ENCODE measurements around the gene KBTBD4.
"Not testable (repeated sequence)": the region's sequence is repeated elsewhere in the genome, so short reads cannot be mapped to it uniquely, and the experiment has no call there.

KBTBD4 gene

DNA sequence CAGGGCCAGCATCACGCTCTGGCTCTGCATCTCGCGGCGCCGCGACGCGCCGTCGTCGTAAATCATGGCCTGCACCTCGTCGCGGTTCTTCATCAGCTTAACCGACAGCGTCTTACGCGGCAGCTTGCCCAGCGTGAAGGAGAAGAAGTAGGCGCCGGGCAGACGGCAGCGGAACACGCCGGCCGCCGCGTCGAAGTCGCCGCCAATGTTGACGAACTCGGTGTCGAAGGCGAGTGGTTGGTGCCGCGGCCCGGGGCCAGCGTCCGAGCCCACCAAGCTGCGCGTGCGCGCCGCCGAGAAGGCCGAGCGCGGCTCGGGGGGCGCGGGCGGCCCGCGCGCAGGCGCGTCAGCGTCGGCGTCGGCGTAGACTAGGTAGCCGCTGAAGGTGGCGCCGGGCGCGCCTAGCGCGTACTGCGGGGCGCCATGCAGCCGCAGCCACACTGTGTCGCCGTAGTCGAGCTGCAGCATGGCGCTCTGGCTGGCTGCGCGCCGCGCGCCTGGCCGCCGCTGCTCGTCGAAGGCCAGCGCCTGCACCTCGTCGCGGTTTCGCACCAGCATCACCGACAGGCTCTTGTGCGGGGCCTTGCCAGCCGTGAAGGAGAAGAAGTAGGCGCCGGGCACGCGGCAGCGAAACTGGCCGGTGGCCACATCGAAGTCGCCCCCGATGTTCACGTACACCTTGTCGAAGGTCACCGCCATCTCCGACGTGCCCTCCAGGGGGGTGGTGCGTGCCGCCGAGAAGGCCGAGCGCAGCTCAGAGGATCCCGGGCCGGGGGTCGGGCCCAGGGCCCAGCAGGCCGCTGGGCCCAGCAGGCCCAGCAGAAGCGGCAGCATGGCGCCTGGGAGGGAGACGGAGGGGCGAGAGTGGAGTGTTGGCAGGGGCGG is 11.4 kb upstream of the KBTBD4 start:
- DNase-seq: no peak

DNA sequence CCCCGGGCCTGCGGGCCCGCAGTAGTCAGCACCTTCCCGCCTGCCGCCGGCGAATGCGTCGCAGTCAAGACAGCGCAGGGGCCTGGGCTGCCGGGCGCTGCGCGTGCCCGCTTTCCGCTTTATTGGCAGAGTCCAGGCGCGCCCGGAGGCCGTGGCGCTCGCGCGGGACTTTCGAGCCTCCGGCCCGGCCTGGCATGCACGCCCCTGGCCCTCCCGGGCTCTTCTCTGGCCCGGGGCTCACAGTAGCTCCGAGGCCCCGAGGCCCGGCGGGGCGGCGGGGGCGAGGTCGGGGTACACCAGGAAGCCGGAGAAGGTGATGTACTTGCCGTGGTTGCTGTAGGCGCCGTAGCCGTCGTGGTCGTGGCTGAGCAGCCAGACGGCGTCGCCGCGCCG is 10.8 kb upstream of the KBTBD4 start:
- no peak for DNase-seq

DNA sequence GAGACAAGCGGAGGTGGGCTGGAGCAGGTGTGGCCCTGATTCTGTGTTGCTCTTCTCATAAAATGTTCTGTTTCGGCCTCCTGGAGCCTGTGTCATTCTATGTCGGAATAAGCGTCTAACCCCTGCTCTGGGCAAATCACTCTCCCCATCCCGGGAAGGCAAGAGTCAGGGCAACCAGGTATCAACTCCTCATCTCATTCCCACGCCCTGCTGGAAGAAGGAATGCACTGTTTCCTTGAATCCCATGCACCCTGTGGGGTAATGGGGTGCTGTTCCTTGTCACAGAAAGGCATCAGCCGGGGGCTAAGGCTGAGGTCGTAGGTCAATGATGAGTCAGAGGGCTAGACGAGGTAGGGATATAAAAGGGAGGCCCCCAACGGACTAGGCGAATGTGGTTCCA is 10.3 kb upstream of the KBTBD4 start:
- DNase-seq: no peak

DNA sequence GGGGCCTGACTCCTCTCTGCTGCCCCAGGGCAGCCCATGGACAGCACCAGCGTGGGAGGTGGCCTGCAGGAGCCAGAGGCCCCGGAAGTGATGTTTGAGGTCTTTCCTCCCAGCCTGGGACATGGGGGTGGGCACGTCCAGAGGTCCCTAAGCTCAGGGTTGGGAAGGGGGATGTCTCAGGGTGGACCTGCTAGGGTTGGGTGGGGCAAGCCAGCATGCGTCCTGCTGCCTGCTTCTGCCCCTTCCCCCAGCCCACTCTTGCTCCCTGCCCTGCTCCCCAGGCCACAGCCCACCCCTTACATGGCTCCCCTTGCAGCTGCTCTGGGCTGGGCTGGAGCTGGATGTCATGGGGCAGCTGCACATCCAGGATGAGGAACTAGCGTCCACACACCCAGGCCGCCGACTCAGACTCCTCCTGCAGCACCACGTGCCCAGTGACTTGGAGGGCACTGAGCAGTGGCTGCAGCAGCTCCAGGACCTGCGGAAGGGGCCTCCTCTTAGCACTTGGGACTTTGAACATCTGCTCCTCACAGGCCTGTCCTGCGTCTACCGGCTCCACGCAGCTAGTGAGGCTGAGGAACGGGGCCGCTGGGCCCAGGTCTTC is 9.1 kb upstream of the KBTBD4 start:
- no peak for DNase-seq

DNA sequence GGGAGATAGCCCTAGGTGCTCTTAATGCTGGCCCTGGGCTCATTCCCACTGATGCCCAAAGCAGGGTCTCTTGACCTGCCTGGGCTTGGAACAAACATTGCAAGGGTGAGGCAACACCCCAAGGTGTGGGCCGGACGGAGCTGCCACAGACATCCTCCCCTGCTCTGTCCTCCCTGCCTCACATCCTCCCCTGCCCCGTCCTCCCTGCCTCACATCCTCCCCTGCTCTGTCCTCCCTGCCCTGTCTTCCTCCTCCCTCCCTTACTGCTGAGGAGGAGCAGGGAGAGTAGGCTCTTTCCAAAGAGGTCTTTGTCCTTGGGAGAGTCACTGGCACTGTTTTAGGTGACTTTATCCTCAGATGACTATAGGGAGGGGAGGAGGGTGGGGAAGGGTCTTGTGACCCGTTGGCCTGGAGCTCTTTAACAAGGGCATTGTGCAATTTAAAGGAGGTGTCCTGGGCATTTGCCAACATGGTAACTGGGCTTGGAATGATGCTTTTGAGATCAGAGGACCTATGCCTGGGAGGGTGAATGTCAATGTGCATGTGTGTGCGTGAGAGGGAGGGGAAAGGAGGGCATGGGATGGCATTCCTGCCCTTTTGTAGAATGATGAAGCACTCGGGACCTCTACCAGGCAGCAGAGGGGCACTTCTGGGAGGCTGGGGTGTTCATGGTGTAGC is 8.4 kb upstream of the KBTBD4 start:
- DNase-seq: no peak

DNA sequence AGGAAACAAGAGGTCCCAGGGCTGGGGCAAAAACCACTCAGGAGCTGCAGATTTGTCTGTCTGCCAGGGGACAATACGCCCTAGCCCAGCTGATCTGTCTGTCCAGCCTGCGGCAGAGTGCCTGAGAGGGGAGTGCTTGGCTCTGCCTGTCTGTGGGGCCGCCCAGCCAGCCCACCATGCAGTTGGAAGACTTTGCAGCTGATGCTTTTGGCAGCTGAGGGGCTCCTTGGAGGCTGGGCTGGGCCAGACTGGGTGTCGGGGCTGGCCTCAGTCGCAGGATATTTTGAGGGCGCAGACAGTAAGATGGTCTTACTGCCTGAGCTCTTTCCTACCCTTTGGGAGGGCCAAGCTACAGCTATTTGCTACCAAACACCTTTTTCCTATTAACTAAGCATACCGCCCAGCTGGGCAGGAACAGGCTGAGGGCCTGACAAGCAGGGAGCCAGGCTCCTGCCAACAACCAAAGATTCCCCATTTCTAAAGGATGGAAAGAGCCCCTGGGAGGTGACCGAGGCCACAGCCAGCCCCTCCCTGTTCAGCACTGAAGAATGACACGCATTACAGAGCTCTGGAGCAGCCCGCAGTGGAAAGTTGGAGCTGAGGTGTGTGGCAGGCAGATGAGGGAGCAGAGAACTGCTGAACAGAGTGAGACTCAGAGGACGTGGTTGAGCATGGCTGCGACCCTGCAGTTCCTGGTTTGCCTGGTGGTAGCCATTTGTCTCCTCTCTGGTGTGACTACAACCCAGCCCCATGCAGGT is 7.5 kb upstream of the KBTBD4 start, which contains the start of gene FAM180B:
Gene FAM180B (plus strand): TSS at position 581 of the 758 bp plus-strand sequence. CDS start 91 bp downstream, at position 672.
- no peak for DNase-seq

DNA sequence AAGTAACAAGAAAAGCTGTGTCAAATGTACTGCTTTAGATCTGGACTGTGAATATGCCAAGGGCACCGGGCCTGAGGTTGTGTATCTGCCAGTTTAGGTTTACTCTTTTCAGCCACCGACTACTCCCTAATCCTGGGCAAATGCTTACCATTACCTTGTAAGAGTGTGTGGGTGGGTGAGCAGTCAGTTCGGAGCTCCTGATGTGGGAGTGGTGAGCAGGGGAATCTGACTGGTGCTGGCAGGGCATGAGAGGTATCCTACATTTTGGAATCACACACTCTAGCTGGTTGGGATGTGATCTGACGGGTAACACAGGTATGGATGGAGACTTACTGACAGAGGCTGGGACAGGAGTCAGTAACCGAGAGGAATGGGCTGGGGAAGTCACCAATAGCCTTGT is 5.1 kb upstream of the KBTBD4 start:
- DNase-seq: no peak

DNA sequence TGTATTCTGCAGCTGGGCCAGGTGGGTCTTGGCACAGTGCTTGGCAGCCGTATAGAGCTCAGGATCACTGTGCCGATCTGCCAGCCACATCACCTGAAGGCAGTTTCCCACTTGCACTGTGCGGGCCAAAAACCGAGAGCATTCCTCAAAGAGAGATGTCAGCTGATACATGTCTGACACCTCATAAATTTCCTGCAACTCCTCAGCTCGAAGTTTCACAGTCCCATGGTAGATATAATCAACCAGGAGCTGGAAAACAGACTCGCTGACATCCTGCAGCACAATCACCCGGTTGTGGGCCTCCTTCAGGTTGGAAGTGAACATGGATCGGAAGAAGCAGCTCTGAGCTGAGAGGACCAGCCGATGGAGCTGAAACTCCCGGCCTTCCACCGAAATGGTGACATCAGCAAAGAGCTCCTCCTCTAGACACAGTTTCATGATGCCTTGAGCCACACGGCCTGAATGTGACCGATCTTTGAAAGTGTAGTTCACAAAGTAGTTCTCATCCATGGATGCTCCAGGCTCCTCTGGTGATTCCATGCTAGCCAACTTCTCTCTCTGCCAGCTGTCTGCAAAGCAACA is 1.2 kb downstream of the KBTBD4 start:
- no peak for DNase-seq

DNA sequence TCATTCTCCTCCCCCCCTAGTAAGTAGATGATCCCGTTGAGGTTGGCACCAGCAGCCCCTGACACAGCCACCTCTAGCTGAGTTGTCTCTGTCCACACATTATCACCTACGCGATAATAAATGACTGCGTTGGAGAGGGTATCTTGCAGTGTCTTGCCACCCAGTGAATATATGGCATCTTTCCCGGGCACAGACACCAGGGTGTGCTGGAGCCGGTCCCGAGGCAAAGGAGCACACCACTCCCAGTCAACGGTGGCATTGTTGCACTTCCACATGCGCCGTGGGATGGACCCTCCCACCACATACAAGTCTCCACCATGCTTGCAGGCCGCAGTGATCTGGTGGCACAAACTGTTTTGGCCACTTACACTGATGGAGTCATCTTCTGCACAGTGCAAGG is 5.4 kb downstream of the KBTBD4 start:
- DNase-seq: no peak

DNA sequence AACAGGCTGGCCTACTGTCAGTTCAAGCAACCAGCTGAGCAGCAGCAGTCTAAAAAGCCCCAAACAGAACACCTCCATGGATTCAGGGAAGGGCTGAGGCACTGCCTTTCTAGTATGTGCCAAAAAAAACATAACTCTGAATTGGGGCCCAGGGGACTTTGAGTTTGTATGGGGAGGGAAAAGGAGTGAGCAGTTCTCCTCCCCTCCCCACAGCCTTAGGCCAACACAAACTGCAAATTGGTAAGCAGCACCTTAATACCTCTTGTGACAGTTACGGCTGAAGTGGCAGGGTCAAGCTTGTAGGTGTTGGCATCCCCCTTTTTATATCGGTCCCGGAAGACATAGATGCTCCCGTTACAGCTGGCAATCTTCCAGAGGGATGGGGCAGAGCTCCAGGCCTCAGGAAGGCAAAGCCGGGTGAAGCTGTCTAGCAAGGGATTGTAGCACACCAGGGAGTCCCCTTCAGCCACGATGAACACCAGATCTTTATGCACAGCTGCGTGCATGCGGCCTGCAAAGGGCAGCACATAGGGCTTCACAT is 6.0 kb downstream of the KBTBD4 start:
- DNase-seq: no peak

DNA sequence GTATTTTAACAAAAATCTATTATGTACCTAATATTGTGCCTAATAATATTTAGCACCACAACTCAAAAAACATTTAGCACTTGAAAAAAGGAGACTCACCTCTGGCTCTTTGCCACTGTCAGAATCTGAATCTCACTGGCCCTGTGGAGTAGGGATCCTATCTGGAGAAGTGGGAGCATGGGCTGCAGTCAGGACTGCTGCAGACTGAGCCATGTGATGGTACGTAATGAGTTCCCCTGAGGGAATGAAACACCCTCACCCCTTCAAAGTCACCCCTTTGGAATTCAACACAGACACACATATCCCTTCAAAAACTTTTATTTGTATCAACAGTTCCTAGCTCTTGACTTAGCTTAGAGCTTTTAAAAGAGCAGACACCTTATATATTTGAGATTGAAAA is 6.9 kb downstream of the KBTBD4 start:
- no peak for DNase-seq

DNA sequence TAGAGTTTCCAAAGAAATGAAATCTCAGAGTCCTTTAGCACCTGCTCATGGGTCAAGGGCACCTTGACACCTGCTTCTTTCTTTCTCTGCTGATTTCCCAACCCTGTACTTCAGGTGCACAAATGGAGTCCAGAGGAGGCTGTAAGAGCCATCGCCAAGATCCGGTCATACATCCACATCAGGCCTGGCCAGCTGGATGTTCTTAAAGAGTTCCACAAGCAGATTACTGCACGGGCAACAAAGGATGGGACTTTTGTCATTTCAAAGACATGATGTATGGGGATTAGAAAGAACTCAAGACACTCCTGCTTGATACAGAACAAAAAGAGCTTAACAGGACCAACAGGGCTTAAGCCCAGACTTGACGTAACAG is 7.4 kb downstream of the KBTBD4 start:
- no peak for DNase-seq

DNA sequence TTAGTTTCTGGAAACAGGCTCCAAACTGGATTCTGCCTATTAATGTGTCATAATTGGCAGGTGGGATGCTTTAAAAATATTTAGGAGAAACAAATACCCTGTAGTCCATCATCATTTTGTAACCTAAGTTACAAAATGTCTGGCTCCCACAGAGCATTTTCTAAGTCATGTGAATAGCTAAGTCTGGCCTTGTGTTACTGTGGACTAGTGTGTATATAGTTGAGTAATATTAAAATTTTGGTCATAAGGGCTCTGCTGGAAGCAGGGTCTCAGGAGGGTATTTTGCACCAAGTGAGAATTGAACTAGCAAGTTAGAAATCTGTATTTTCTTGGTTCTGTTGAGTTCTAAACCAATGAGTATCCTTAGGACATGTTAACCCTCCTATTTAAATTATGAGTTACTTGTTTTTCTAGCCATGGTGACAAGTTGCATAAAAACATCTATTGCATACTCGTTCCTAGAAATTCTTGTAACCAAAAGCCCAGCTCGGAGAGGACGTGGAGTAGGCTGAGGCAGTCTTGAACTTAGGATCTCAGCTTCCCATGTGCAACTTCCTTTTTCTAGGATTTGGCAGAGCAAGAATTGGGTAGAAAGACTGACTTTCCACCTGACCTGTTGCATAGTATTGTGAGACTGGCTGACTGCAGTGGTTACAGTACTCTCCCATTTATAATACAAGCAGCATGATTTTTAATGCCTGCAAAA is 8.0 kb downstream of the KBTBD4 start:
- no peak for DNase-seq

DNA sequence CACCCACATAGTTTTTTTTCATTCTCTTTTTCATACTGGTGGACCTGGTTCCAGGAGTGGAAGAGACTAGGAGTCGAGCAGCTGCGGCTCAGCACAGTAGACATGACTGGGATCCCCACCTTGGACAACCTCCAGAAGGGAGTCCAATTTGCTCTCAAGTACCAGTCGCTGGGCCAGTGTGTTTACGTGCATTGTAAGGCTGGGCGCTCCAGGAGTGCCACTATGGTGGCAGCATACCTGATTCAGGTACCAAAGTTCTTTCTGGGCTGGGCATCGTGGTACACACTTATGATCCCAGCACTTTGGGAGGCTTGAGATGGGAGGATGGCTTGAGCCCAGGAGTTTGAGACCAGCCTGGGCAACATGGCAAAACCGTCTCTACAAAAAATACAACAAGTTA is 9.1 kb downstream of the KBTBD4 start:
- no peak for DNase-seq

DNA sequence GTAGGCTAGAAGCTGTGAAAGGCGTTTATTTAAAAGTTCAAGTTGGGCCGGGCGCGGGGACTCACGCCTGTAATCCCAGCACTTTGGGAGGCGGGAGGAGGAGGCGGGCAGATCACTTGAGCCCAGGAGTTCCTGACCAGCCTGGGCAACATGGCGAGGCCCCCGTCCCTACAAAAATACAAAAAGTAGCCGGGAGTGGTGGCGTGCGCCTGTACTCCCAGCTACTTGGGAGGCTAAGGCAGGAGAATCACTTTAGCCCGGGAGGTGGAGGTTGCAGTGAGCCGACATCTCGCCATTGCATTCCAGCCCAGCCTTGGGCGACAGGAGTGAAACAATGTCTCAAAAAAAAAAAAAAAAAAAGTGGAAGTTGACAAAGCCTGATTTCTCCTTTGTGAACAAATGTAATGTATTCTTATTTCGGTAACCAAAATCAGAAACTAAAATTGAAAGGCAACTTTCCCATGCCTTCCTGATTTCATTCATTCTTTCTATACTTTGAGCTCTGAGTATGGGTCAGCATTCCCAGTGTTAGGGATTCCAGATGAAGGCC is 12.5 kb downstream of the KBTBD4 start:
- DNase-seq: peak; percentile 6

DNA sequence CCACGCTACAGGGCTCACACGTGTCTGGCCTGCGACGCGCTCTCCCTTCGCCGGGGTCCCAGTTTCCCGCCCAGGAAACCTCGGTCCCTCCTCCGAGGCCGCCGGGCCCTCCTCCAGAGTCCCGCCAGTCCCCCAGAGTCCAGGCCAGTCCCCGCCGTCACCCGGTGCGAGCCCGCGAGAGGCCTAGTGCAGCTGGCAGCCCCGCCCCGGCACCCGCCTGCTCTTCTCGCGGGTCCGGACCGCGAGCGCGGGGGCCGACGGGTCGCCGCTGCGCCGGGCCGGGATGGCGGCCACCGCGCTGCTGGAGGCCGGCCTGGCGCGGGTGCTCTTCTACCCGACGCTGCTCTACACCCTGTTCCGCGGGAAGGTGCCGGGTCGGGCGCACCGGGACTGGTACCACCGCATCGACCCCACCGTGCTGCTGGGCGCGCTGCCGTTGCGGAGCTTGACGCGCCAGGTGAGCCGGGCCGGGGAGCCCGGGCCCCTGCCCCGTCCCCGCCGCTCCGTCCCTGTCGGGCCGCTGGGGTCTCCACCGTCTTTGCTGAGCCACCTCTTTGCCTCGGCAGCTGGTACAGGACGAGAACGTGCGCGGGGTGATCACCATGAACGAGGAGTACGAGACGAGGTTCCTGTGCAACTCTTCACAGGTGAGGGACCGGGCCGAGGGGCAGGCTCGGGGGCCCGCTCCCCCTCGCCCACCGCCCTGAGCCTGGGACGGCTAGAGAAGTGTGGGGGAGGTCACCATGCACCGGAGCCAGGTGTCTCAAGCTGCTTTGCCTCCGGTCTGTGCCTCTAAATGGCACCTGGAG is 13.2 kb downstream of the KBTBD4 start, which contains the start of gene PTPMT1:
Gene PTPMT1 (plus strand): TSS at position 260 of the 809 bp plus-strand sequence. CDS start 24 bp downstream, at position 284.
- DNase-seq: peak; percentile 57

DNA sequence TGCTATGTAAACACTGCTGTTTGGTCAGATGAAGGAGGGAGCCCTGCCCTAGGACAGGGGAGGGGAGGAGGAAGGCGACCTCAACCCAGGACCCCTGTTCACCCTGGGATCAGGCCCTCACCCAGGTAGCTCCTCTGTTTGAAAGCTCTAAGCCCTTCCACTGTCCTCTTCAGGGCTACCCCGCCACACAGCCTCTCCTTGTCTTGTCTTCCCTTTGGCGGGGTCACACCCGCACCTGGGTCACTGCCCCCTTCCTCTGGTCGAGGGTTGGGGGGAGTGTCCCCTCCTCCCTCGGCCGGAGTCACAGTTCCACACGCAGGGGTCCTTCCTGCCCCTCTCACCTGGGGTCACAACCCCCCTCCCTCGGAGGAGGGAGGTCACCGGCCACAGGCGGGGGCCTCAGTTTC is 13.8 kb downstream of the KBTBD4 start:
- DNase-seq: no peak

DNA sequence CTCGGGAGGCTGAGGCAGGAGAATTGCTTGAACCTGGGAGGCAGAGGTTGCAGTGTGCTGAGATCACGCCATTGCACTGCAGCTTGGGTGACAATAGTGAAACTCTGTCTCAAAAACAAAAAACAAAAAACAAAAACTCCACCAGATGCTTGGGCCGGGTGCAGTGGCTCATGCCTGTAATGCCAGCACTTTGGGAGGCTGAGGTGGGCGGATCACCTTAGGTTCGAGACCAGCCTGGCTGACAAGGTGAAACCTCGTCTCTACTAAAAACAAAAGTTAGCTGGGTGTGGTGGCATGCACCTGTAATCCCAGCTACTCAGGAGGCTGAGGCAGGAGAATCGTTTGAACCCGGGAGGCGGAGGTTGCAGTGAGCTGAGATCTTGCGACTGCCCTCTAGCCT is 14.4 kb downstream of the KBTBD4 start:
- DNase-seq: not testable (repeated sequence)

DNA sequence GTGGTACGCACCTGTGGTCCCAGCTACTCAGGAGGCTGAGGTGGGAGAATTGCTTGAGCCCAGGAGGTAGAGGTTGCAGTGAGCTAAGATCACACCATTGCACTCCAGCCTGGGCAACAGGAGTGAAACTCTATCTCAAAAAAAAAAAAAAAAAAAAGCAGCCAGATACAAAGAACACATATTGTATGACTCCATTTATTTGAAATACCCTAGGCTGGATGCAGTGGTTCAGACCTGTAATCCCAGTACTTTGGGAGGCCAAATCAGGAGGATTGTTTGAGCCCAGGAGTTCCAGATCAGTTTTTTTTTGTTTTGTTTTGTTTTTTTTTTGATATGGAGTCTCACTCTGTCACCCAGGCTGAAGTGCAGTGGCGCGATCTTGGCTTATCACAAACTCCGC is 16.4 kb downstream of the KBTBD4 start:
- not testable (repeated sequence) for DNase-seq

DNA sequence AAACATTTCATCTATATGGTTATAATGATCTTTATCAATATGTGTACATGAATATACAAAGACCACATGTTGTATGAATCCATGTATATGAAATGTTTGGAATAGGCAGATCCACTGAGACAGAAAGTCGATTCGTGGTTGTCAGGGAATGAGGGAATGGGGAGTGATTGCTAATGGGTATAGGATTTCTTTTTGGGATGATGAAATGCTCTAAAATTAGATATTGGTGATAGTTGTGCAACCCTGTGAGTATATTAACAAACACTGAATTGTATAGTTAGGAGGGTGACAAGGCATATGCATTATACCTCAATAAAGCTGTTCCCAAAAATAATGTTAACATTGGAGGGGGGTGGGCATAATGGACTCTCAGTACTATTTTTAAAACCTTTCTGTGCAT is 18.3 kb downstream of the KBTBD4 start:
- no peak for DNase-seq
